ENCODE results near the gene ARAF.

DNA sequence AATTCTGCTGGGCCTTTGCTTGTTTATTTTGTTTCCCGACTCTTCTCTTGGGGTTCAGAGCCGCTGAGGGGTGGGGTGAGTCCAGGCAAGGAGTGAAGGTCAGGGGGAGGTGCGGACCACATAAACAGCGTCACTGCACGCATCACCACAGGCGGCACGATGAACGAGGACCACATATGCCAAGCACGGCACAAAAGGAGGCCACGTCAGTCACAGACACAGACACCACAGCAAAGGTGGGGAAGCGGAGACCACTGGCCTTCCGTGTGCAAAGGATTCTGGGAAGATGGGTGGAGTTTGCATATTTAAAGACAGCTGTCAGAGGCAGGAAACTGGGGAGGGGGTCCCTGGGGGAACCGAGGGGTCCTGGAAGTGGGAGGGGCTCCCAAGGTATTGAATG lies 10.9 kb downstream of the ARAF start:
- TF ChIP-seq, protein P1, sequence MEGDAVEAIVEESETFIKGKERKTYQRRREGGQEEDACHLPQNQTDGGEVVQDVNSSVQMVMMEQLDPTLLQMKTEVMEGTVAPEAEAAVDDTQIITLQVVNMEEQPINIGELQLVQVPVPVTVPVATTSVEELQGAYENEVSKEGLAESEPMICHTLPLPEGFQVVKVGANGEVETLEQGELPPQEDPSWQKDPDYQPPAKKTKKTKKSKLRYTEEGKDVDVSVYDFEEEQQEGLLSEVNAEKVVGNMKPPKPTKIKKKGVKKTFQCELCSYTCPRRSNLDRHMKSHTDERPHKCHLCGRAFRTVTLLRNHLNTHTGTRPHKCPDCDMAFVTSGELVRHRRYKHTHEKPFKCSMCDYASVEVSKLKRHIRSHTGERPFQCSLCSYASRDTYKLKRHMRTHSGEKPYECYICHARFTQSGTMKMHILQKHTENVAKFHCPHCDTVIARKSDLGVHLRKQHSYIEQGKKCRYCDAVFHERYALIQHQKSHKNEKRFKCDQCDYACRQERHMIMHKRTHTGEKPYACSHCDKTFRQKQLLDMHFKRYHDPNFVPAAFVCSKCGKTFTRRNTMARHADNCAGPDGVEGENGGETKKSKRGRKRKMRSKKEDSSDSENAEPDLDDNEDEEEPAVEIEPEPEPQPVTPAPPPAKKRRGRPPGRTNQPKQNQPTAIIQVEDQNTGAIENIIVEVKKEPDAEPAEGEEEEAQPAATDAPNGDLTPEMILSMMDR (IDR thresholded peaks at IDR 0.05; ENCODE audit: insufficient read depth, low read depth, low read length) = no peak
- no peak for TF ChIP-seq EZH2 (IDR thresholded peaks at IDR 0.05; ENCODE audit: insufficient read depth, low read length)

All from astrocyte (in vitro differentiated cells and primary cell).